Measurements from ENCODE around the gene FMR1. TPM values are rescaled to one million over a fixed set of nuclear protein-coding genes. Genes with fewer than 3 reads are reported as not detected.

The FMR1 gene
- total RNA-seq, result 10 to 100 TPM; 42.1 to 56.9 (median 44.7) TPM
- long read RNA-seq, donor 1, full-length matches to known transcripts, result 18 of 73 reads
- long read RNA-seq, donor 1, partial matches to known transcripts, result 7 of 73 reads
- long read RNA-seq, donor 1, other reads (novel, unspliced or antisense), result 48 of 73 reads
- long read RNA-seq, donor 2, partial matches to known transcripts, result 1 of 4 reads
- long read RNA-seq, donor 2, other reads (novel, unspliced or antisense), result 3 of 4 reads

DNA sequence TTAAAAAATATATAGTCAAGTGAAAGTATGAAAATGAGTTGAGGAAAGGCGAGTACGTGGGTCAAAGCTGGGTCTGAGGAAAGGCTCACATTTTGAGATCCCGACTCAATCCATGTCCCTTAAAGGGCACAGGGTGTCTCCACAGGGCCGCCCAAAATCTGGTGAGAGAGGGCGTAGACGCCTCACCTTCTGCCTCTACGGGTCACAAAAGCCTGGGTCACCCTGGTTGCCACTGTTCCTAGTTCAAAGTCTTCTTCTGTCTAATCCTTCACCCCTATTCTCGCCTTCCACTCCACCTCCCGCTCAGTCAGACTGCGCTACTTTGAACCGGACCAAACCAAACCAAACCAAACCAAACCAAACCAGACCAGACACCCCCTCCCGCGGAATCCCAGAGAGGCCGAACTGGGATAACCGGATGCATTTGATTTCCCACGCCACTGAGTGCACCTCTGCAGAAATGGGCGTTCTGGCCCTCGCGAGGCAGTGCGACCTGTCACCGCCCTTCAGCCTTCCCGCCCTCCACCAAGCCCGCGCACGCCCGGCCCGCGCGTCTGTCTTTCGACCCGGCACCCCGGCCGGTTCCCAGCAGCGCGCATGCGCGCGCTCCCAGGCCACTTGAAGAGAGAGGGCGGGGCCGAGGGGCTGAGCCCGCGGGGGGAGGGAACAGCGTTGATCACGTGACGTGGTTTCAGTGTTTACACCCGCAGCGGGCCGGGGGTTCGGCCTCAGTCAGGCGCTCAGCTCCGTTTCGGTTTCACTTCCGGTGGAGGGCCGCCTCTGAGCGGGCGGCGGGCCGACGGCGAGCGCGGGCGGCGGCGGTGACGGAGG, at the start of gene FMR1:
FMR1 (plus strand) TSS at position 728 of the 831 bp plus-strand sequence. CDS start 261 bp downstream, outside the sequence.
- DNase-seq (peak; percentile 95 to 96 (median 96)), ATAC-seq (peak; percentile 95)
- H3K36me3 ChIP-seq (ENCODE audit: low read depth), result no peaks in the 10 kb centered on the region
- intact Hi-C loops (cut with DNase I, micrococcal nuclease), result no loop called here
- TF ChIP-seq, protein P1, sequence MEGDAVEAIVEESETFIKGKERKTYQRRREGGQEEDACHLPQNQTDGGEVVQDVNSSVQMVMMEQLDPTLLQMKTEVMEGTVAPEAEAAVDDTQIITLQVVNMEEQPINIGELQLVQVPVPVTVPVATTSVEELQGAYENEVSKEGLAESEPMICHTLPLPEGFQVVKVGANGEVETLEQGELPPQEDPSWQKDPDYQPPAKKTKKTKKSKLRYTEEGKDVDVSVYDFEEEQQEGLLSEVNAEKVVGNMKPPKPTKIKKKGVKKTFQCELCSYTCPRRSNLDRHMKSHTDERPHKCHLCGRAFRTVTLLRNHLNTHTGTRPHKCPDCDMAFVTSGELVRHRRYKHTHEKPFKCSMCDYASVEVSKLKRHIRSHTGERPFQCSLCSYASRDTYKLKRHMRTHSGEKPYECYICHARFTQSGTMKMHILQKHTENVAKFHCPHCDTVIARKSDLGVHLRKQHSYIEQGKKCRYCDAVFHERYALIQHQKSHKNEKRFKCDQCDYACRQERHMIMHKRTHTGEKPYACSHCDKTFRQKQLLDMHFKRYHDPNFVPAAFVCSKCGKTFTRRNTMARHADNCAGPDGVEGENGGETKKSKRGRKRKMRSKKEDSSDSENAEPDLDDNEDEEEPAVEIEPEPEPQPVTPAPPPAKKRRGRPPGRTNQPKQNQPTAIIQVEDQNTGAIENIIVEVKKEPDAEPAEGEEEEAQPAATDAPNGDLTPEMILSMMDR (IDR thresholded peaks at IDR 0.05), result no peak
- H3K9me3 ChIP-seq, result no peaks in the 10 kb centered on the region
- peak within 1 kb of the TSS; percentile 34 for H3K4me3 ChIP-seq
- peaks cover 4% of the 10 kb centered on the region for H3K4me1 ChIP-seq (ENCODE audit: low read depth)

DNA sequence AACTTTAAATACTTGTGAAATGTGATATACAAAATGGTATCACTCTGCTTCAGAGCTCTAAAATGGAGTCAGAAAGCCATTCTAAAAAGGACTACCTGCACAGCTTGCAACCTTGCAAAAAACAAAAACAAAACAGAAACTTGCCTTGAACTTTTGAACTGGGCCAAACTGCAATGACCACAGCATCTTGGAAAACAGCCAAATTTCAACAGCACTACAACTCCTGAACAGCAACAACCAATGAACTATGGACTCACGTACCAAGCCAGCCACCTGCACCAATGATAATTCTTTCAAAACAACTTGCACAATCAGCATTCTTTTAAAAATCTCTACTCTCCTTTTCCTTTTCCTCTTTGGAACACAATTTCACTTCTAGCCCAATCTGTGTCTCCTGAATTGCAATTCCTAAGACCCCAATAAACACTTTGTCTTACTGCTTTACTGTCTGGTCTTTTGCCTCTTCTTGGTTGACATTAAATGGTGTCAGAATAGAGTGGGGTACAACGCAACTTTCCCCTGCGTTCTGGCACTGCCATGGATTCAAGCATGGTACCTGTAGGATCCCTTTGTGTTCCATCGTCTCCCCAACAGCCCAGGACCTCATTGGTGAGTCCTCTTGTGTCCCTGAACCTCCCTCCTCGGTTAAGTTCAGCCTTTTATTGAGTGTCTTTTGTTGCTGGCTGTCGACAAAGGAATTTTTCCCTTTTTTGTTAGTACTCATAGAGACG, 35.7 kb upstream of the FMR1 start:
- Histone ChIP-seq H3K4me3 (no peak overlapping the region), H3K9me3 (no peaks in the 10 kb centered on the region), H3K4me1 (ENCODE audit: low read depth) (no peaks in the 10 kb centered on the region), H3K36me3 (ENCODE audit: low read depth) (no peaks in the 10 kb centered on the region)
- intact Hi-C loops (cut with DNase I, micrococcal nuclease), result no loop called here
- ATAC-seq, result peak; percentile 43
- TF ChIP-seq, protein P1 (IDR thresholded peaks at IDR 0.05), result no peak
- peak in 1 of 3 donors; percentile 5 for DNase-seq

DNA sequence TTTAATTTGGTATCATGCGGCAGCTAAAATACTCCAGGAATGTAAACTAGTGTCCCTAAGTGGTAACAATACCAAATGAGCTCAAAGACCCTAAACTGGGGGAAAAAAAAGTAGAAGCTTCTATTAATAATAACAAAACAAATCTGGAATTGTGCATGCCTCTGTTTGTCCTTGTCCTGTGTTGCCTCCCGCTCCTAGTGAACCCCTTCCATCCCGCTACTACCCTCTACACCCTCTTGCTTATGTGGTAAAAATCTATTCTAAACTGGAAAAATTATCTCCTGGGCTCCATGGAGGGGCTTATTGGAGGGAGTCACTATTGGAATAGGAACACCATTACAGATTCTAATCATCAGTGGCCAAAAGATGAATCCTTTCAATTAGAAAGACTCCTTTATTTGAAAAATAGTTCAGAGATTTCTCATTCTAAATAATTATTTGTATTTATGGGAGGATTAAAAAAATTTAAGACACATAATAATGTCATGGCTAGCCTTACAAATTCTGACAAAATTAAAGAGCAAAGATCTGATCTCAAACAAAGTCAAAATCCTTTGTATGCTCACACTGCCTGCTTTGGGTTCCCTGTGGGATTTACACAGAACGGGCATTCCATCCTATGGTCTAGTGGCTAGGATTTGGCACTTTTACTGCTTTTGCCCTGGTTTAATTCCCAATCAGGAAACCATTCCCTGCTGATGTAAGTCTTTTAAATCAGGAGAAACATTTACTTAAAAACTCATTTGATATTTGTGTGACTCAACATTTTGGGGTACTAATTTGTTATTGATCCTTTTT, 34.7 kb upstream of the FMR1 start:
- TF ChIP-seq, protein P1 (IDR thresholded peaks at IDR 0.05), result no peak
- intact Hi-C loops (cut with DNase I, micrococcal nuclease), result no loop called here
- Histone ChIP-seq H3K4me1 (ENCODE audit: low read depth) (no peaks in the 10 kb centered on the region), H3K36me3 (ENCODE audit: low read depth) (no peaks in the 10 kb centered on the region), H3K4me3 (no peak overlapping the region), H3K9me3 (no peaks in the 10 kb centered on the region)
- no peak for ATAC-seq
- no peak for DNase-seq

DNA sequence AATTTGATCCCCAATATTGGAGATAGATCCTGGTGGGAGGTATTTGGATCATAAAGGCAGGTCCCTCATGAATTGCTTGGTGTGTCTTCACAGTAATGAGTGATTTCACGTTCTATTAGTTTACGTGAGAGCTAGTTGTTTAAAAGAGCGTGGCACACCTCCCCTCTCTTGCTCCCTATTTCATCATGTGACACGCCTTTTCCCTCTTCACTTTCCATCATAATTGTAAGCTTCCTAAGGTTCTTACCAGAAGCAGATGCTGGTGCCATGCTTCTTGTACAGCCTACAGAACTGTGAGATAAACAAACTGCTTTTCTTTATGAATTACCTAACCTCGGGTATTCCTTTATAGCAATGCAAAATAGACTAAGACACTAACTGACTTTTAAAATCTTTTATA, 34.0 kb upstream of the FMR1 start:
- no peak for ATAC-seq
- no peaks in the 10 kb centered on the region for H3K9me3 ChIP-seq
- DNase-seq, result no peak
- intact Hi-C loops (cut with DNase I, micrococcal nuclease), result no loop called here
- no peaks in the 10 kb centered on the region for H3K36me3 ChIP-seq (ENCODE audit: low read depth)
- no peaks in the 10 kb centered on the region for H3K4me1 ChIP-seq (ENCODE audit: low read depth)
- TF ChIP-seq, protein P1 (IDR thresholded peaks at IDR 0.05), result no peak
- H3K4me3 ChIP-seq, result no peak overlapping the region

DNA sequence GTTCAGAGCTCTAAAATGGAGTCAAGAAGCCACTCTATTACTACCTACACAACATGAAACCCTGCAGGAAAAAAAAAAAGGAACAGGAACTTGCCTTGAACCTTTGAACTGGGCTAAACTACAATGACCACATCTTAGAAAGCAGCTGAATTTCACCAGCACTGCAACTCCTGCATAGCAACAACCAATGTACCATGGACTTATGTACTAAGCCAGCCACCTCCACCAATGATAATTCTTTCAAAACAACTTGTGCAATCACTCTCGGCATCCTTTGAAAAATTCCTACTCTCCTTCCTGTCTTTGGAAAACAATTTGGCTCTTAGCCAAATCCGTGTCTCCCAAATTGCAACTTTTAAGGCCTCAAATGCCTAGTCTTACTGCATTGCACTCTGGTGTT, 26.8 kb upstream of the FMR1 start:
- H3K9me3 ChIP-seq, result no peaks in the 10 kb centered on the region
- no peak overlapping the region for H3K4me3 ChIP-seq
- intact Hi-C loops (cut with DNase I, micrococcal nuclease), result no loop called here
- no peaks in the 10 kb centered on the region for H3K4me1 ChIP-seq (ENCODE audit: low read depth)
- TF ChIP-seq, protein P1 (IDR thresholded peaks at IDR 0.05), result no peak
- DNase-seq (no peak), ATAC-seq (peak; percentile 48)
- no peaks in the 10 kb centered on the region for H3K36me3 ChIP-seq (ENCODE audit: low read depth)
